ENCODE results near the gene METAP2. TPM values are rescaled to one million over a fixed set of nuclear protein-coding genes. Genes with fewer than 3 reads are reported as not detected.

Gene METAP2
- total RNA-seq, 1 donor: 52.6 TPM

GRCh38 chr12:95546491-95546813 is 72.5 kb downstream of the METAP2 start:
- H3K9me3 ChIP-seq (ENCODE audit: low read depth, low read length): no peaks in the 10 kb centered on the region
- H3K4me3 ChIP-seq (ENCODE audit: low read length): no peak overlapping the region
- peaks cover 46% of the 10 kb centered on the region for H3K27me3 ChIP-seq (ENCODE audit: insufficient read depth, low read length)
- peaks cover 10% of the 10 kb centered on the region for H3K4me1 ChIP-seq (ENCODE audit: insufficient read depth, low read length)

- peak overlapping the region; percentile 52 for H3K4me3 ChIP-seq (ENCODE audit: low read length)
- H3K27me3 ChIP-seq (ENCODE audit: insufficient read depth, low read length): peaks cover 46% of the 10 kb centered on the region
- H3K4me1 ChIP-seq (ENCODE audit: insufficient read depth, low read length): peaks cover 10% of the 10 kb centered on the region
- no peaks in the 10 kb centered on the region for H3K9me3 ChIP-seq (ENCODE audit: low read depth, low read length)
Observed at GRCh38 chr12:95547522-95548055, 73.6 kb downstream of the METAP2 start.

GRCh38 chr12:95548056-95548538 is 74.1 kb downstream of the METAP2 start:
- peaks cover 46% of the 10 kb centered on the region for H3K27me3 ChIP-seq (ENCODE audit: insufficient read depth, low read length)
- peak overlapping the region; percentile 52 for H3K4me3 ChIP-seq (ENCODE audit: low read length)
- no peaks in the 10 kb centered on the region for H3K9me3 ChIP-seq (ENCODE audit: low read depth, low read length)
- H3K4me1 ChIP-seq (ENCODE audit: insufficient read depth, low read length): peaks cover 10% of the 10 kb centered on the region

- H3K4me1 ChIP-seq (ENCODE audit: insufficient read depth, low read length): peaks cover 10% of the 10 kb centered on the region
- H3K4me3 ChIP-seq (ENCODE audit: low read length): peak overlapping the region; percentile 52
- H3K9me3 ChIP-seq (ENCODE audit: low read depth, low read length): no peaks in the 10 kb centered on the region
- peaks cover 46% of the 10 kb centered on the region for H3K27me3 ChIP-seq (ENCODE audit: insufficient read depth, low read length)
Observed at GRCh38 chr12:95548539-95549391, 74.8 kb downstream of the METAP2 start.

GRCh38 chr12:95549392-95550084 is 75.6 kb downstream of the METAP2 start:
- H3K4me3 ChIP-seq (ENCODE audit: low read length): peak overlapping the region; percentile 52
- H3K27me3 ChIP-seq (ENCODE audit: insufficient read depth, low read length): peaks cover 46% of the 10 kb centered on the region
- H3K4me1 ChIP-seq (ENCODE audit: insufficient read depth, low read length): peaks cover 10% of the 10 kb centered on the region
- H3K9me3 ChIP-seq (ENCODE audit: low read depth, low read length): no peaks in the 10 kb centered on the region

GRCh38 chr12:95551305-95551704 is 77.4 kb downstream of the METAP2 start, which contains the start of gene USP44:
Gene USP44, minus strand, starts transcription at chr12:95551476. Its CDS starts 17,220 bp downstream, at chr12:95534256.
- H3K4me1 ChIP-seq (ENCODE audit: insufficient read depth, low read length): peaks cover 10% of the 10 kb centered on the region
- no peak within 1 kb of the TSS for H3K4me3 ChIP-seq (ENCODE audit: low read length)
- no peaks in the 10 kb centered on the region for H3K9me3 ChIP-seq (ENCODE audit: low read depth, low read length)
- H3K27me3 ChIP-seq (ENCODE audit: insufficient read depth, low read length): peaks cover 35% of the 10 kb centered on the region

GRCh38 chr12:95551913-95552516 is 78.1 kb downstream of the METAP2 start:
- peaks cover 28% of the 10 kb centered on the region for H3K27me3 ChIP-seq (ENCODE audit: insufficient read depth, low read length)
- H3K9me3 ChIP-seq (ENCODE audit: low read depth, low read length): no peaks in the 10 kb centered on the region
- H3K4me1 ChIP-seq (ENCODE audit: insufficient read depth, low read length): peaks cover 10% of the 10 kb centered on the region
- H3K4me3 ChIP-seq (ENCODE audit: low read length): no peak overlapping the region

GRCh38 chr12:95553197-95553943 is 79.4 kb downstream of the METAP2 start:
- Histone ChIP-seq H3K9me3 (ENCODE audit: low read depth, low read length) (no peaks in the 10 kb centered on the region), H3K4me1 (ENCODE audit: insufficient read depth, low read length) (peaks cover under 1% of the 10 kb centered on the region), H3K4me3 (ENCODE audit: low read length) (no peak overlapping the region), H3K27me3 (ENCODE audit: insufficient read depth, low read length) (peaks cover 17% of the 10 kb centered on the region)

GRCh38 chr12:95554532-95555071 is 80.7 kb downstream of the METAP2 start:
- no peaks in the 10 kb centered on the region for H3K4me1 ChIP-seq (ENCODE audit: insufficient read depth, low read length)
- no peaks in the 10 kb centered on the region for H3K9me3 ChIP-seq (ENCODE audit: low read depth, low read length)
- H3K4me3 ChIP-seq (ENCODE audit: low read length): no peak overlapping the region
- peaks cover 10% of the 10 kb centered on the region for H3K27me3 ChIP-seq (ENCODE audit: insufficient read depth, low read length)

GRCh38 chr12:95557625-95558024 is 83.7 kb downstream of the METAP2 start:
- Histone ChIP-seq H3K4me1 (ENCODE audit: insufficient read depth, low read length) (no peaks in the 10 kb centered on the region), H3K27me3 (ENCODE audit: insufficient read depth, low read length) (no peaks in the 10 kb centered on the region), H3K9me3 (ENCODE audit: low read depth, low read length) (no peaks in the 10 kb centered on the region), H3K4me3 (ENCODE audit: low read length) (no peak overlapping the region)

Other genes with a start within 250 kb of the METAP2 start
- 6.3 TPM for gene USP44, start 77.3 kb downstream of the METAP2 start, total RNA-seq

Data from mononuclear cell (primary cell).